ENCODE data around the gene JAK2. TPM values are rescaled to one million over a fixed set of nuclear protein-coding genes. Genes with fewer than 3 reads are reported as not detected.

Gene JAK2
- total and polyA plus RNA-seq, 10 of the 15 experiments (the other 5 are each of a cell fraction or from before 2014, with no cell fraction given) = 4.1 to 22.9 (median 13.7) TPM

DNA sequence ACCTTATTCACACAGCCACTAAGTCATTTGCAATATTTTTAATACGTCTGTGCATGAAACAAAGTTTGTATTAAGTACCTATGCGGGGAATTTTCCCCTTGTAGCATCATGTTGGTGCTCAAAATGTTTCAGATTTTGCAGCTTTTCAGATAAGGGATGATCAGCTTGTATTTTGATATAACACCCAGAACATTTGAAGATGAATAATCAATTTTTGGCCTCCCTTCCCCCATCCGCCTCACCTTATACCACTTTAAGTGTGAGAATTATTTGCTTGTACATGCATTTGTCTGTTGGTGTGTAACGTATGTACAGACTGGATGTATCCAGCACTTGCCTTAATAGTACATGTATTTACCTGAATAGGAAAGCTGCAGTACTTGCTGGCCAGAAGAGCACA, 1.7 kb downstream of the JAK2 start:
- 0 out of 4 replicates have a peak, but pooled peaks cover 0 to 2% of the 10 kb centered on the region in 2 experiments for H3K36me3 ChIP-seq (ENCODE audit: control insufficient read depth in 2 of 2, insufficient read depth in 2 of 2, low read length in 1 of 2)
- peaks cover 61% of the 10 kb centered on the region for H3K79me2 ChIP-seq (ENCODE audit: control insufficient read depth, insufficient read depth, low read length)
- peaks cover under 1% of the 10 kb centered on the region; the same call in 2 of the 3 replicates for H3K9me3 ChIP-seq (replicated peaks; ENCODE audit: control insufficient read depth, insufficient read depth, low read length)
- FAIRE-seq (no peak), ATAC-seq (no peak), DNase-seq (ENCODE audit: low read depth, low spot score) (no peak)
- peak overlapping the region; percentile 60 for H3K4me2 ChIP-seq (ENCODE audit: control insufficient read depth, insufficient read depth)
- TF ChIP-seq KAT2A (conservative IDR thresholded peaks at IDR 0.05; ENCODE audit: control insufficient read depth, low read depth, low read length) = no peak
- TF ChIP-seq CEBPB (IDR thresholded peaks at IDR 0.05; ENCODE audit: borderline replicate concordance in 1 of 2, low read depth in 2 of 2, low read length in 2 of 2) = no peak
- TF ChIP-seq ESRRA (IDR thresholded peaks at IDR 0.05; ENCODE audit: low read length) = no peak
- TF ChIP-seq BCL3 (IDR thresholded peaks at IDR 0.05; ENCODE audit: borderline replicate concordance, insufficient read depth, low read depth, low read length, poor library complexity, severe bottlenecking) = no peak
- TF ChIP-seq, protein P1, sequence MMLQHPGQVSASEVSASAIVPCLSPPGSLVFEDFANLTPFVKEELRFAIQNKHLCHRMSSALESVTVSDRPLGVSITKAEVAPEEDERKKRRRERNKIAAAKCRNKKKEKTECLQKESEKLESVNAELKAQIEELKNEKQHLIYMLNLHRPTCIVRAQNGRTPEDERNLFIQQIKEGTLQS (IDR thresholded peaks at IDR 0.05; ENCODE audit: borderline replicate concordance, extremely low read depth, low read depth, low read length) = no peak
- TF ChIP-seq, protein P2, sequence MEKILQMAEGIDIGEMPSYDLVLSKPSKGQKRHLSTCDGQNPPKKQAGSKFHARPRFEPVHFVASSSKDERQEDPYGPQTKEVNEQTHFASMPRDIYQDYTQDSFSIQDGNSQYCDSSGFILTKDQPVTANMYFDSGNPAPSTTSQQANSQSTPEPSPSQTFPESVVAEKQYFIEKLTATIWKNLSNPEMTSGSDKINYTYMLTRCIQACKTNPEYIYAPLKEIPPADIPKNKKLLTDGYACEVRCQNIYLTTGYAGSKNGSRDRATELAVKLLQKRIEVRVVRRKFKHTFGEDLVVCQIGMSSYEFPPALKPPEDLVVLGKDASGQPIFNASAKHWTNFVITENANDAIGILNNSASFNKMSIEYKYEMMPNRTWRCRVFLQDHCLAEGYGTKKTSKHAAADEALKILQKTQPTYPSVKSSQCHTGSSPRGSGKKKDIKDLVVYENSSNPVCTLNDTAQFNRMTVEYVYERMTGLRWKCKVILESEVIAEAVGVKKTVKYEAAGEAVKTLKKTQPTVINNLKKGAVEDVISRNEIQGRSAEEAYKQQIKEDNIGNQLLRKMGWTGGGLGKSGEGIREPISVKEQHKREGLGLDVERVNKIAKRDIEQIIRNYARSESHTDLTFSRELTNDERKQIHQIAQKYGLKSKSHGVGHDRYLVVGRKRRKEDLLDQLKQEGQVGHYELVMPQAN (conservative IDR thresholded peaks at IDR 0.05) = no peak
- TF ChIP-seq STAT3 (IDR thresholded peaks at IDR 0.05; ENCODE audit: low read depth, low read length) = no peak
- no peak for TF ChIP-seq NFYA (IDR thresholded peaks at IDR 0.05; ENCODE audit: borderline replicate concordance, low read depth, low read length)
- TF ChIP-seq JUNB (IDR thresholded peaks at IDR 0.05) = no peak
- TF ChIP-seq NFXL1 (IDR thresholded peaks at IDR 0.05; ENCODE audit: borderline replicate concordance) = no peak
- TF ChIP-seq WRNIP1 (IDR thresholded peaks at IDR 0.05; ENCODE audit: borderline replicate concordance, low read depth, low read length) = no peak
- TF ChIP-seq, protein P3, sequence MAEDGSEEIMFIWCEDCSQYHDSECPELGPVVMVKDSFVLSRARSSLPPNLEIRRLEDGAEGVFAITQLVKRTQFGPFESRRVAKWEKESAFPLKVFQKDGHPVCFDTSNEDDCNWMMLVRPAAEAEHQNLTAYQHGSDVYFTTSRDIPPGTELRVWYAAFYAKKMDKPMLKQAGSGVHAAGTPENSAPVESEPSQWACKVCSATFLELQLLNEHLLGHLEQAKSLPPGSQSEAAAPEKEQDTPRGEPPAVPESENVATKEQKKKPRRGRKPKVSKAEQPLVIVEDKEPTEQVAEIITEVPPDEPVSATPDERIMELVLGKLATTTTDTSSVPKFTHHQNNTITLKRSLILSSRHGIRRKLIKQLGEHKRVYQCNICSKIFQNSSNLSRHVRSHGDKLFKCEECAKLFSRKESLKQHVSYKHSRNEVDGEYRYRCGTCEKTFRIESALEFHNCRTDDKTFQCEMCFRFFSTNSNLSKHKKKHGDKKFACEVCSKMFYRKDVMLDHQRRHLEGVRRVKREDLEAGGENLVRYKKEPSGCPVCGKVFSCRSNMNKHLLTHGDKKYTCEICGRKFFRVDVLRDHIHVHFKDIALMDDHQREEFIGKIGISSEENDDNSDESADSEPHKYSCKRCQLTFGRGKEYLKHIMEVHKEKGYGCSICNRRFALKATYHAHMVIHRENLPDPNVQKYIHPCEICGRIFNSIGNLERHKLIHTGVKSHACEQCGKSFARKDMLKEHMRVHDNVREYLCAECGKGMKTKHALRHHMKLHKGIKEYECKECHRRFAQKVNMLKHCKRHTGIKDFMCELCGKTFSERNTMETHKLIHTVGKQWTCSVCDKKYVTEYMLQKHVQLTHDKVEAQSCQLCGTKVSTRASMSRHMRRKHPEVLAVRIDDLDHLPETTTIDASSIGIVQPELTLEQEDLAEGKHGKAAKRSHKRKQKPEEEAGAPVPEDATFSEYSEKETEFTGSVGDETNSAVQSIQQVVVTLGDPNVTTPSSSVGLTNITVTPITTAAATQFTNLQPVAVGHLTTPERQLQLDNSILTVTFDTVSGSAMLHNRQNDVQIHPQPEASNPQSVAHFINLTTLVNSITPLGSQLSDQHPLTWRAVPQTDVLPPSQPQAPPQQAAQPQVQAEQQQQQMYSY (CRISPR knock-in tag; IDR thresholded peaks at IDR 0.05) = no peak
- TF ChIP-seq RAD51 (IDR thresholded peaks at IDR 0.05) = no peak
- TF ChIP-seq MXI1 (IDR thresholded peaks at IDR 0.05; ENCODE audit: low read depth, low read length) = no peak
- TF ChIP-seq POLR2AphosphoS5 (IDR thresholded peaks at IDR 0.05; ENCODE audit: low read length) = no peak
- POLR2A ChIA-PET = interaction anchor here (0.7 to 3.8 kb wide), 8 partner anchors 11 to 642 kb away, joined by 3 to 18 read pairs (median 3); partner anchors contain the start of gene RIC1
- RAD21 ChIA-PET (ENCODE audit: unreplicated experiment) = interaction anchor here (0.9 to 6.5 kb wide), 21 partner anchors 16 to 613 kb away, joined by 3 to 92 read pairs (median 4); partner anchors contain the start of gene RCL1
- SMC1A ChIA-PET (ENCODE audit: uncharacterized antibody, unreplicated experiment) = interaction anchor here (0.8 to 8.8 kb wide), 20 partner anchors 8 to 614 kb away, joined by 3 to 107 read pairs (median 5); partner anchors contain the start of genes AK3 and RCL1
- intact Hi-C loops (cut with micrococcal nuclease; ENCODE audit: unreplicated experiment) (loop anchor here (5.0 to 10.0 kb wide), 8 partner anchors 99 to 1462 kb away; partner anchors contain the start of genes PDCD1LG2, RCL1 and RFX3), in situ Hi-C loops (cut with MboI) (loop anchor here (5.0 kb wide), 2 partner anchors 229 to 606 kb away; no protein-coding TSS in a partner anchor)
- no peak overlapping the region; the same call in 1 of the 2 replicates for H3K27ac ChIP-seq (ENCODE audit: control insufficient read depth, insufficient read depth)
- BruUV-seq (replicated peaks) = no TSS peak
- H3K9ac ChIP-seq (ENCODE audit: control insufficient read depth, insufficient read depth, low read length) = no peak overlapping the region; the same call in 1 of the 2 replicates
- H4K20me1 ChIP-seq (ENCODE audit: control insufficient read depth, insufficient read depth) = no peaks in the 10 kb centered on the region
- no peak overlapping the region for H2AFZ ChIP-seq (ENCODE audit: control insufficient read depth, low read depth, low read length)
- WGBS (ENCODE audit: insufficient coverage, insufficient replicate concordance, low lambda C conversion rate, missing lambda C conversion rate) = 28% methylated on average over 4 of the region's 4 CpGs
- no peaks in the 10 kb centered on the region for H3K27me3 ChIP-seq (replicated peaks in 1 of 2; ENCODE audit: control insufficient read depth in 2 of 2, insufficient read depth in 2 of 2, low read length in 1 of 2)
- H3K4me1 ChIP-seq (ENCODE audit: control insufficient read depth, insufficient read depth, low read length) = peaks cover 21% of the 10 kb centered on the region
- peak overlapping the region; percentile 76 for H3K4me3 ChIP-seq
- CTCF ChIA-PET = interaction anchor here (0.6 to 7.7 kb wide), 25 partner anchors 8 to 628 kb away, joined by 3 to 147 read pairs (median 6); partner anchors contain the start of gene PLGRKT
